NCI-H345 (cell line): ENCODE results near the gene HYAL4.
"Not testable (repeated sequence)": the region's sequence is repeated elsewhere in the genome, so short reads cannot be mapped to it uniquely, and the experiment has no call there.

Experiments used
- DNase-seq: peaks from one replicate; lab custom pipeline; 2025; lab: John Stamatoyannopoulos, UW

HYAL4 gene, protein sequence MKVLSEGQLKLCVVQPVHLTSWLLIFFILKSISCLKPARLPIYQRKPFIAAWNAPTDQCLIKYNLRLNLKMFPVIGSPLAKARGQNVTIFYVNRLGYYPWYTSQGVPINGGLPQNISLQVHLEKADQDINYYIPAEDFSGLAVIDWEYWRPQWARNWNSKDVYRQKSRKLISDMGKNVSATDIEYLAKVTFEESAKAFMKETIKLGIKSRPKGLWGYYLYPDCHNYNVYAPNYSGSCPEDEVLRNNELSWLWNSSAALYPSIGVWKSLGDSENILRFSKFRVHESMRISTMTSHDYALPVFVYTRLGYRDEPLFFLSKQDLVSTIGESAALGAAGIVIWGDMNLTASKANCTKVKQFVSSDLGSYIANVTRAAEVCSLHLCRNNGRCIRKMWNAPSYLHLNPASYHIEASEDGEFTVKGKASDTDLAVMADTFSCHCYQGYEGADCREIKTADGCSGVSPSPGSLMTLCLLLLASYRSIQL

DNA sequence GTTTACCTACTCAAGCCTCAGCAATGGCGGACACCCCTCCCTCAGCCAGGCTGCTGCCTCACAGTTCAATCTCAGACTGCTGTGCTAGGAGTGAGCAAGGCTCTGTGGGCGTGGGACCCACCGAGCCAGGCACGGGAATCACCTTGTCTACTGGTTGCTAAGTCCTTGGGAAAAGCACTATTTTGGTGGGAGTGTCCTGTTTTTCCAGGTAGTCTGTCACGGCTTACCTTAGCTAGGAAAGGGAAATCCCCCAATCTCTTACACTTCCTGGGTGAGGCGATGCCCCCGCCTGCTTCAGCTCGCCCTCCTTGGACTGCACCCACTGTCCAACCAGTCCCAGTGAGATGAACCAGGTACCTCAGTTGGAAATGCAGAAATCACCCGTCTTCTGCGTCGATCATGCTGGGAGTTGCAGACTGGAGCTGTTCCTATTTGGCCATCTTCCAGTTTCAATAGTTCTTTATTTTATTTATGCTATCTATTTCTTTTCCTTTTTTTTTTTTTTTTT is at the start of gene HYAL4:
HYAL4 (plus strand) TSS at position 458 of the 508 bp plus-strand sequence. CDS start 23,105 bp downstream, outside the sequence.
- no peak for DNase-seq

DNA sequence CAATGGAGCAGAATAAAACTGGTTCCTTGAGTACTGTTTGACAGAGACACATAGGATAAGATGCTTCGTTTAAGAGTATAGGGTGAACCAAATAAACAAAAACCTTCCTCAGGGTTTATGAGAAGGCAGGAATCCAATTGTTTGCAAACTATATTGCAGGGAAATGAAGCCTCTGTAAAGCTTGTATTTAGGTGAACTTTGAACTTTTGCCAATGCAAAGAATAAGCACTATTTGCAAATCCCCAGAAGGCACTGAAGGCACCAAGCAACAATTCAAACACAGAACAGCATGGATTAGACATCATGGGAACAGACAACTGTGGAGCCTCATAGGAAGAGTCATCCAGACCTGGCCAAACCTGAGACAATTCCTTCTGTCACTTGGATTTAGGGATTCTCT is 49.1 kb upstream of the HYAL4 start:
- no peak for DNase-seq

DNA sequence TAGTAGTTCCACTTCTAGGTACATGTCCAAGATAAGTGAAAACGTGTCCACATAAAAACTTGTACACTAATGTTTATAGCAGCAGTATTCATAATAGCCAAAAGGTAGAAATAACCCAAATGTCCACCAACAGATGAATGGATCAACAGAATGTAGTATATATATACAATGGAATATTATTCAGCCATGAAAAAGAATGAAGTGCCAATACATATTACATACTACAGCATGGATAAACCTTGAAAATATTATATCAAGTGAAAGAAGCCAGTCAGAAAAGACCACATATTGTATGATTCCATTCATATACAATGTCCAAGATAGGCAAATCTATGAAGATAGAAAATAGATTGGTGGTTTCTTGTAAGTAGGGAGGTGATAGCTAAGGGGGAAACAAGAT is 48.4 kb upstream of the HYAL4 start:
- no peak for DNase-seq

DNA sequence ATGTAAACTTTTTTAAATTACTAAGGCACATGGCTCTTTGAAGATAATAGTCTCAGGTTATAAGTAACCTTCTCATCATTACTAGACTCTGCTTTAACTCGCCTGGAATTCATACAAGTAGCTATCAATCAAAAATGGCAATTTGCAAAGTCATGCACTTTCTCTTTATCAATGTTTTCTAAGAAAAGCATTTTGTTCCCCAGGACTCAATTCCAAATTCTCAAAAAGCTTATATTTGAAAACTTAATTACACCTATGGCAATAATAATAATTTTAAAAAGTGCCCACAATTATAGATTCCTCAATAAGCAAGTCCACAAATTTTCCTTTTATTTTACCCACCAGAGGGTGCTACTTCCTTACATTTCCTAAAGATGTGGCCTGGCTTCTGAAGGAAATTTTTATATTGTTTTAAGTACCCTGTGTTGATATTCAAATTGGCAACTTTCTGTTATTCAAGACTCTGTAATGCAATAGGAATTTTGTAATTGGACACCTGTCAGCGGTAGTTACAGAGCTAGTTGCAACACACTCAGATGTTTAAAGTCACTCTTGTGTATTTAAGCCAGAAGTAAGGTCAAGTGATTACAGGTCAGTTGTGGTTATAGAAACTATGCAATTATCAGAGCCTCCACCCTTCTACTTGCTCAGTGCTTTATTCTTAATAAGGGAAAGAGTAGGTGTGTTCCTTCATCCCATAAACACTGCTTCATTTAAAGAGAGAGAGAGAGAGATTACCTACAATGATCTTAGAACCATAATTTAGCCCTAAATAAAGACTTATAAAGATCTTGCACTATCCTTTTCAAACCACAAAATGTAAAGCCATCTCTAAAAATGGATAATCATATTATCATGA is 47.1 kb upstream of the HYAL4 start:
- DNase-seq, result peak; percentile 48

DNA sequence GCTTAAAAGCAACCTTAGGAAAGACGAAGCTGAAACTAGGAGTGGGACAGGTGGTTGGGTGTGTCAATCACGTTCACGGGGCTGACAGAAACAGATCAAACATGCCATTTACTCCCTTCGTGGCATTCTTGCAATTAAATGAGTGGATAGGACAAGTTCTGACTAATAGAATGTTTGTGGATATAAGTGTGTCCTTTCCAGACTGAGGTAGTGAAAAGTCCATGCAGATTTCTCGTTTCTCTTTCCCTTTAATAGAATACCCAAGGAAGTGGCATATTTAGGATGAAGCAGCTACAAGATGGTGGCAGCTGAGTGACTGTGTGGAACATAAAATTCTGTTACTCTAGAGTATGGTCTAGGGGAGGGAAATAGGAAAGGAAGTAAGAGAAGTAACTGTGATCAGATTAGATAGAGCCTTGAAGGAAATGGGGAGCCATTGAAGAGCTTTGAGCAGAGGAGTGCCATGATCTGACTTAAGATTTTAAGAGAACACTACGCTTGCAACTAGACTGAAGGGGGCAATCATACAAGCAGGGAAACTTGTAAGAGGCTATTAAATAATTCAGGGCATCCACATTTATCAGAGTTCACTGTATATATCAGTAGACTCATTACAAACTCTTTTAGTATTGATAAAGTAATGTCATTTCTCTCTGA is 46.3 kb upstream of the HYAL4 start:
- no peak for DNase-seq

DNA sequence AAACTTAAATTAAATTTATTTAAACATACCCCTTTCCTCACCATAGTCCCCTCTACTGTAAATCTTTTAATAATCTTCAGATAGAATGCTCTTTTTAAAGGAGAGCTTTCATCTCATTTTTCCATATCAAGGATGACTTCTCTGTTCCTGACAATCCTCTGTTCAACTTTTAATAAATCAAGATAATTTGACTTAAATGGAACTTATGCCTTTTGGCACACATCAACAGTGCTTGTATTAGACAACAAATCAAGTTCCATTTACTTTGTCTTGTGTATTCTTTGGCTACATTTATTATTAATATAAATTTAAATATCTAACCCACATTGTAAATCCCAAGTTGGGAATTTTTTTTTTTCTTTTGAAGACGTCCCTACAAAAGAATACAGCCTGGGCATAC is 42.7 kb upstream of the HYAL4 start:
- no peak for DNase-seq

DNA sequence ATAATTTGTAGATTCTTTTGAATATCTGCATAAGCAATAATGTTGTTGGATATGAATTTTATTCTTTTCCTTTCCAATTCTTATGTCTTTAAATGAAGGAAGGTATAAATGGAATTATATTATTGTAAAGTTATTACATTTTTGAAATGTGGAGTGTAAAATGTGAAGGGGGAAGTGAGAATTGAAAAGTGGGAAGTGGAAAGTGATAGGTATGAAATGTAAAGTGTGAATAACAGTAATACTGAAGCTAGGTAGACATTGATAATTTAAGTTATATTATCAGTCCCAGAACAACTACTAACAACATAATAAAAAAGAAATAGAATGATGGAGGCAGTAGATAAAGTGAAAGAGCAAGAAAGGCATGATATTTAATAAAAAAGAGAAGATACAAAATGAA is 39.7 kb upstream of the HYAL4 start:
- no peak for DNase-seq

DNA sequence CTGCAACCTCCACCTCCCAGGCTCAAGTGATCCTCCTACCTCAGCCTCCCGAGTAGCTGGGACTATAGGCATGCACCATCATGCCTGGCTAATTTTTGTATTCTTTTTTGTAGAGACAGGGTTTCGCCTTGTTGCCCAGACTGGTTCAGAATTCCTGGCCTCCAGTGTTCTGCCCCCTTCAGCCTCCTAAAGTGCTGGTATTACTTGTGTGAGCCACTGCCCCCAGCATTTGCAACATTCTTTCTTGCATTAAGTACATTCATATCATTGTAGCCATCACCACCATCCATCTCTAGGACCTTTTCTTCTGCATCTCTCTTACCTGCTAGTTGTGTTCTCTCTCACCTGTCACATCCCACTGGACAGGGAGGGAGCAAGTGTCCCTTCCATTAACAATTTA is 35.5 kb upstream of the HYAL4 start:
- no peak for DNase-seq

DNA sequence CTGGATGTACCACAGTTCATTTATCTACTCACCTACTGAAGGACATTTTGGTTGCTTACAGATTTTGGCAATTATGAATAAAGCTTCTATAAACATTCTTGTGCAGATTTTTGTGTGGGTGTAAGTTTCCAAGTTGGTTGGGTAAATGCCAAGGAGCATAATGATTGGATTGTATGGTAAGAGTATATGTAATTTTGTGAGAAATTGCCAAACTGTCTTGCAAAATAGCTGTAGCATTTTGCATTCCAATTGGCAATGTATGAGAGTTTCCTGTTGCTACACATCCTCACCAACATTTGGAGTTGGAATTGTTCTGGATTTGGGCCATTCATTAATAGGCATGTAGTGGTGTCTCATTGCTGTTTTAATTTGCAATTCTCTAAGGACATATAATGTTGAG is 33.9 kb upstream of the HYAL4 start:
- no peak for DNase-seq

DNA sequence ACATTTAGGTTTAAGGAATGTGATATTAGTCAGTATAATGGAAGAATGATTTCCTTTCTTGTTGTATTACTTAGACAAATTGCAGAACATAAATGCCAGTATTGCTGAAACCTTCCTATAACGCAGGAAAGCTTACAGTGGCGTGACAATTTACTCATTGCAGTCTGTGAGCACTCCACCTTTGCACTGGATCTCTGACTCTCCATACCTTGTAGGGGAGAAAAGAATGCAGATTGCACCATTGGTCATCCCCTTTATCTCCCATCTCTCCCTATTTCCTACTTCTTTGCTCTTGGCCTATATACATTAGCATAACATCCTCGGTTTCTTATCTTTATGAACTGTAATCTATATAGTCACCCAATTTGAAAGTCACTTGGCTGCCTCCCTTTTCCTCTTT is 28.1 kb upstream of the HYAL4 start:
- DNase-seq, result no peak

DNA sequence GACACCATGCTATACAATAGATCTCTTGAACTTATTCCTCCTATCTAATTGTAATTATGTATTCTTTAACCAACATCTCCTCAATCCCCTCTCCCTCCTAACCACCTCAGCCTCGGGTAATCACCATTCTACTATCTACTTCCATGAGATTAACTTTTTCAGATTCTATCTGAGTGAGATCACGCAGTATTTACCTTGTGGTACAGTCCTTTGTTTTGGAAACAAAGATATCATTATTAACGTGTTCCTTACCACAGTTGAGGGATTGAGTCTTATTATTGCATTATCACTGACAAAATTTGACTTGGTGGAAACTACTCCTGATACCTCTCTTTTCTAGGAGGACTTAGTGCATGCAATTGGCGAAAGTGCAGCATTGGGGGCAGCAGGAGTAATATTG is 26.0 kb upstream of the HYAL4 start:
- no peak for DNase-seq

DNA sequence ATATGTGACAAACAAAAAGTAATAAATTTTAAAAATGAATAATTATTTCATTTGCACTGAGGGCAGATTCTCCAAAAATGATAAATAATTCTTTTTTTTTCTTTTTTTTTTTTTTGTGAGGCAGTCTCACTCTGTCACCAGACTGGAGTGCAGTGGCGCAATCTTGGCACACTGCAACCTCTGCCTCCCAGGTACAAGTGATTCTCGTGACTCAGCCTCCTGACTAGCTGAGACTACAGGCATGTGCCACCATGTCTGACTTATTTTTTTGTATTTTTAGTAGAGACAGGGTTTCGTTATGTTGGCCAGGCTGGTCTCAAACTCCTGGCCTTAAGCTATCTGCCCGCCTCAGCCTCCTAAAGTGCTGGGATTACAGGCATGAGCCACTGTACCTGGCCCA is 25.2 kb upstream of the HYAL4 start:
- DNase-seq, result not testable (repeated sequence)

DNA sequence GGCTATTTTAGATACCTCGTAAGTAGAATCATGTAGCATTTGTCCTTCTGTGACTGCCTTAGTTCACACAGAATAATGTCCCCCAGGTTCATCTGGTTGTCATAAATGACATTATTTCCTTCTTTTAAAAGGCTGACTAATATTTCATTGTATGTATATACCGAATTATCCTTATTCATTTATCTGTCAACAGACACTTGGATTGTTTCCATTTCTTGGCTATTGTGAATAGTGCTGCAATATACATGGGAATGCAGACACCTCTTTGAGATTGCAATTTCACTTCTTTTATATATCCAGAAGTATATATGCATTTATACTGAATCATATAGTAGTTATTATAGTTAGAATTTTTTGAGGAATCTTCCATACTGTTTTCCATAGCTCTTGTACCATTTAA is 24.1 kb upstream of the HYAL4 start:
- DNase-seq, result no peak

DNA sequence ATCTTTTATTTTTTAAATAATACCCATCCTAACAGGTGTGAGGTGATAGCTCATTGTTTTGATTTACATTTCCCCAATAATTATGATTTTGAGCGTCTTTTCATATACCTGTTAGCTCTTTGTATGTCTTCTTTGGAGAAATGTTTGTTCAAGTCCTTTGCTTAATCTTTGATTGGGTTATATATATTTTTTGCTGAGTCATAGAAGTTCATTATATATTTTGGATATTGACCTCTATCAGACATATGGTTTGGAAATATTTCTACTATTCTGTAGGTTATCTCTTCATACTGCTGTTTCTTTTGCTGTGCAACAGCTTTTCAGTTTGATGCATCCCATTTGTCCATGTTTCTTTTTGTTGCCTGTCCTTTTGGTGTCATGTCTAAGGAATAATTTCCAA is 23.6 kb upstream of the HYAL4 start:
- no peak for DNase-seq

DNA sequence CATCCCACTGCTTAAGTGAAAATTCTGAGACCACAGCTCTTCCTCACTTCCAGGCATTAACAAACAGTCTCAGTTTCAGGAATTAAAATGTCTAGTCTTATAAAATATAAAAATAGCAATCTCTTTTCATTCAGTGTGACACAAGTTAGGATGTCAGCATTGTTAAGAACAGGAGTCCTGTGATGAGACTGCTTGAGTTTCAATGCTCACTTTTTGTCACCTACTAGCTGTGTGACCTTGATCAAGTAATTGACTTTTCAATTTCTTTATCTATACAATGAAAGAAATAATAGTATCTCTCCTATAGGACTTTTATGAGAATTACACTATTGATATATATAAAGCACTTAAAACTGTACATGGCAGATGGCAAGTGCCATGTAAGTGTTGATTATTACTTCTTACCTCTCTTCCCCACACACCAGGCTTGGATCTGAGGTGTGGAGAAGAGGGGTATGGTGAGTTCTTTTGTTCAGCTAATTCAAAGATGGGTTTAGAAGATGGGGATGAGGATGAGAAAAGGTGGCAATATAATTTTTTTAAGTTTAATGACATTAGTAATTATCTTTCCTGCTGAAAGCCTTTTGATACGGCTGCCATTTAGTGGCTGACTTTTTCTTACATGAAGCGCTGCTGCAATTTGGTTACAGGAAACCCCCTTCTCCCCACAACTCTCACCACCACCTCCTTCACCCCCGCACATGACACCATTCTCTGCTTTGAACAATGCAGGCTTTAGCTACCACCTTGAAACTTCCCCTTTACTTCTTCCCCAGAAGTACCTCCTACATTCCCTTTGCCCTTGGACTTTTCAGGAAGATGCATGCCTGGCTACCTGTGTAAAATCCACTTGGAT is 20.8 kb upstream of the HYAL4 start:
- no peak for DNase-seq

DNA sequence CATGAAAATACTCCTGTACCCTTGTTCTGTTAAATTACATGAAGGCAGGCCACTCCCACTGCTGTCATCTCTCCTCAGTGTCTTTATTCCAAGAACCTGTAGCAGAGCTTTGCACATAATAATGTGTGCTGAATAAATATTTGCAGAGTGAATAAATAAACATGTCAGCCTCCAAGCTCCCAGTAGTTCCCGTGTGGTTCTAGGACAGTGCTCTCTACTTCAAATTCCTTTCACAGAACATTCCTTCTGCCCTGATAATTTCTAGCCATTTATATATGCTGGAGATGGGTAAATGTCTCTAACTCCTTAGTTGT is 20.3 kb upstream of the HYAL4 start:
- peak; percentile 77 for DNase-seq

DNA sequence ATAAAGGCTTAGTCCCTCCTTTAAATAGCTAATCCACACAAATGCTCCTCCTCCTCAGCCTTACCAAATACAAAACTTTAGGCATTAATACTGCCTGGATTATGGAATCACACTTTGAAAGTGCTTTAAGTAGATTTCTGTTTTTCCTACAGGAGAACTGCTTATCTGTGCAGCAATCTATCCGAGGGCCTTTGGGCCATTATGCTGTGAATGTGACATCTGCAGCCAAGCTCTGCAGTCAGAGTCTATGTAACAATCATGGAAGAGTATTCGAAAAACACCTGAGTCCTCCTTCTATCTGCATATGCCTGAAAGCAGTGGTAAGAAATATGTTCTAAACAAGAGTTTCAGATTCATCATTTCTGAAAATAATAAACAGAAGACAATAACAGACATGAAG is 16.2 kb upstream of the HYAL4 start:
- DNase-seq, result no peak

DNA sequence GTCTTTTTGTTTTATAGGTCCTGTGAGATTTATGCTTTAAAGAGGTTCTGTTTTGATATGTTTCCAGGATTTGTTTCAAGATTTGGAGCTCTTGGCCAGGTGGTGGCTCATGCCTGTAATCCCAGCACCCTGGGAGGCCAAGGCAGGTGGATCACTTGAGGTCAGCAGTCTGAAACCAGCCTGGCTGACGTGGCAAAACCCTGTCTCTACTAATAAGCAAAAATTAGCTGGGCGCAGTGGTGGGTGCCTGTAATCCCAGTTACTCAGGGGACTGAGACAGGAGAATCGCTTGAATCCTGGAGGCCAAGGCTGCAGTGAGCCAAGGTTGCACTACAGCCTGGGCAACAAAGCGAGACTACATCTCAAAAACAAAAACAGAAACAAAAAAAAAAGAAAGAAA is 8.3 kb upstream of the HYAL4 start:
- no peak for DNase-seq

DNA sequence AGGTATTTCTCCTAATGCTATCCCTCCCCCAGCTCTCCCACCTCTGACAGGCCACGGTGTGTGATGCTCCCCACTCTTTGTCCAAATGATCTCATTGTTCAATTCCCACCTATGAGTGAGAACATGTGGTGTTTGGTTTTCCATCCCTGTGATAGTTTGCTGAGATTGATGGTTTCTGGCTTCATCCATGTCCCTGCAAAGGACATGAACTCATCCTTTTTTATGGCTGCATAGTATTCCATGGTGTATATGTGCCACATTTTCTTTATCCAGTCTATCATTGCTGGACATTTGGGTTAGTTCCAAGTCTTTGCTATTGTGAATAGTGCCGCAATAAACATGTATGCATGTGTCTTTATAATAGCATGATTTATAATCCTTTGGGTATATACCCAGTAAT is 5.9 kb upstream of the HYAL4 start:
- not testable (repeated sequence) for DNase-seq

DNA sequence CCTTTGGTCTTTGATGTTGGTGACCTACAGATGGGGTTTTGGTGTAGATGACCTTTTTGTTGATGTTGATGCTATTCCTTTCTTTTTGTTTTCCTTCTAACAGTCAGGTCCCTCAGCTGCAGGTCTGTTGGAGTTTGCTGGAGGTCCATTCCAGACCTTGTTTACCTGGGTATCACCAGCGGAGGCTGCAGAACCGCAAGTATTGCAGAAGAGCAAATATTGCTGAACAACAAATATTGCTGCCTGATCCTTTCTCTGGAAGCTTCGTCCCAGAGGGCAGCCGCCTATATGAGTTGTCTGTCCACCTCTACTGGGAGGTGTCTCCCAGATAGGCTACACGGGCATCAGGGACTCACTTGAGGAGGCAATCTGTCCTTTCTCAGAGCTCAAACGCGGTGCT is 827 bp upstream of the HYAL4 start:
- DNase-seq, result not testable (repeated sequence)

DNA sequence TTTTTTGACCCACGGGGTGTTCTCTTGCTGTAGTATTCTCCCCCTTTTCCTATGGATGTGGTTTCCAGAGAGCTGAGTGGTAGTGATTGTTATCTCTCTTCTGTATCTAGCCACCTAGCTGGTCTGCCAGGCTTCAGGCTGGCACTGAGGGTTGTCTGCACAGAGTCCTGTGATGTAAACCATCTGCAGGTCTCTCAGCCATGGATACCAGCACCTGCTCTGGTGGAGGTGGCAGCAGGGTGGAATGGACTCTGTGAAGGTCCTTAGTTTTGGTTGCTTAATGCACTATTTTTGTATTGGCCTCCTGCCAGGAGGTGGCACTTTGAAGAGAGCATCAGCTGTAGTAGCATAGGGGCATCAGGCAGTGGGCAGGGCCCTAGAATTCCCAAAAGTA is 851 bp downstream of the HYAL4 start:
- DNase-seq, result peak; percentile 60
